Stomach (tissue), 4 donors: ENCODE results near the gene BCAS1.

Experiments used
- EP300 ChIP-seq: sonication (generic); formaldehyde crosslinking; IDR thresholded peaks from one replicate; pipeline ENCODE4 v1.6.1; 2017; ENCODE audit warnings: antibody characterized with exemption
- POLR2AphosphoS5 ChIP-seq, 3 donors: sonication (generic); formaldehyde crosslinking; IDR thresholded peaks; one replicate each; pipeline ENCODE4 v1.6.1; 2016; ENCODE audit warnings: antibody characterized with exemption in 3 of 3
- TF ChIP-seq, protein P1 (sequence below), 7 experiments: fragments of 450-650 bp in 4 of 7; fragments of 200-600 bp in 3 of 7; sonication (generic) in 3 of 7; IDR thresholded peaks; one replicate each; pipeline ENCODE4 v1.5.1; 2016 to 2019; ENCODE audit warnings: antibody characterized with exemption in 7 of 7, control low read depth in 2 of 7, mild to moderate bottlenecking in 1 of 7

DNA sequence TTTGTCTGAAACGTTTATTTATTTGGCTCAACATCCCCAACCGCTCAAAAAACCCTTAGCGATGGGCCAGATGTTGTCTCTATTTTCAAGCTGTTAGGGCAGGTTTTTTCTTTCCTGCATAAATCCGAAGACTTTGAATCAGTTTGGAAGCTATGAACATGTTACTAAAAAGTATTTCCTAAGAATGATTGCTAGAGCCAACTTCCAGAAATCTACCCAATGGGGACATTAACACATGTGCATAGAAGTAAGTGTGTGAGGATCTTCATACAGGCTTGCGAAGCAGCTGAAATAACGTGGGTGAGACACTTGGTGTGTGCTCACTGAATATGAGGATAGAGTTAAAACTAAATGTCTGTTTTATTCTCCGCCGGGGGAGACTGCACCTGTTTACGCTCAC is 106.8 kb downstream of the BCAS1 start:
- TF ChIP-seq, protein P1, sequence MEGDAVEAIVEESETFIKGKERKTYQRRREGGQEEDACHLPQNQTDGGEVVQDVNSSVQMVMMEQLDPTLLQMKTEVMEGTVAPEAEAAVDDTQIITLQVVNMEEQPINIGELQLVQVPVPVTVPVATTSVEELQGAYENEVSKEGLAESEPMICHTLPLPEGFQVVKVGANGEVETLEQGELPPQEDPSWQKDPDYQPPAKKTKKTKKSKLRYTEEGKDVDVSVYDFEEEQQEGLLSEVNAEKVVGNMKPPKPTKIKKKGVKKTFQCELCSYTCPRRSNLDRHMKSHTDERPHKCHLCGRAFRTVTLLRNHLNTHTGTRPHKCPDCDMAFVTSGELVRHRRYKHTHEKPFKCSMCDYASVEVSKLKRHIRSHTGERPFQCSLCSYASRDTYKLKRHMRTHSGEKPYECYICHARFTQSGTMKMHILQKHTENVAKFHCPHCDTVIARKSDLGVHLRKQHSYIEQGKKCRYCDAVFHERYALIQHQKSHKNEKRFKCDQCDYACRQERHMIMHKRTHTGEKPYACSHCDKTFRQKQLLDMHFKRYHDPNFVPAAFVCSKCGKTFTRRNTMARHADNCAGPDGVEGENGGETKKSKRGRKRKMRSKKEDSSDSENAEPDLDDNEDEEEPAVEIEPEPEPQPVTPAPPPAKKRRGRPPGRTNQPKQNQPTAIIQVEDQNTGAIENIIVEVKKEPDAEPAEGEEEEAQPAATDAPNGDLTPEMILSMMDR (IDR thresholded peaks at IDR 0.05), result no peak
- TF ChIP-seq POLR2AphosphoS5 (IDR thresholded peaks at IDR 0.05) (no peak), EP300 (no peak)
